Cerebellar cortex (tissue), 1 donor: Measurements from ENCODE around the gene OSTM1.

ENCODE experiments used
- DNase-seq: peaks from one replicate; pipeline ENCODE4 v3.0.0-alpha.2; 2015; ENCODE audit warnings: low spot score

Gene OSTM1

GRCh38 chr6:108074359-108075144, at the start of gene OSTM1:
OSTM1 (minus strand) TSS chr6:108074741; CDS start chr6:108074651, 90 bp downstream.
- peak; percentile 80 for DNase-seq

GRCh38 chr6:108123946-108124345, 49.4 kb upstream of the OSTM1 start:
- DNase-seq: no peak

- DNase-seq: no peak
Observed at GRCh38 chr6:108123481-108123929, 49.0 kb upstream of the OSTM1 start.

- DNase-seq: no peak
Observed at GRCh38 chr6:108121612-108122011, 47.1 kb upstream of the OSTM1 start.

- no peak for DNase-seq
Observed at GRCh38 chr6:108120311-108120710, 45.8 kb upstream of the OSTM1 start.

GRCh38 chr6:108119769-108120141, 45.2 kb upstream of the OSTM1 start:
- no peak for DNase-seq

GRCh38 chr6:108118810-108119768, 44.5 kb upstream of the OSTM1 start:
- no peak for DNase-seq

- no peak for DNase-seq
Observed at GRCh38 chr6:108118359-108118724, 43.8 kb upstream of the OSTM1 start.

- DNase-seq: no peak
Observed at GRCh38 chr6:108117427-108118358, 43.2 kb upstream of the OSTM1 start.

GRCh38 chr6:108116546-108117426, 42.2 kb upstream of the OSTM1 start:
- no peak for DNase-seq

GRCh38 chr6:108115598-108116058, 41.1 kb upstream of the OSTM1 start:
- peak; percentile 45 for DNase-seq

- no peak for DNase-seq
Observed at GRCh38 chr6:108114841-108115597, 40.5 kb upstream of the OSTM1 start.

- DNase-seq: peak; percentile 59
Observed at GRCh38 chr6:108113557-108114519, 39.3 kb upstream of the OSTM1 start.

- DNase-seq: no peak
Observed at GRCh38 chr6:108108374-108108773, 33.8 kb upstream of the OSTM1 start.

GRCh38 chr6:108107102-108107501, 32.6 kb upstream of the OSTM1 start:
- DNase-seq: no peak

- DNase-seq: no peak
Observed at GRCh38 chr6:108106694-108107093, 32.2 kb upstream of the OSTM1 start.

GRCh38 chr6:108106261-108106660, 31.7 kb upstream of the OSTM1 start:
- no peak for DNase-seq

- no peak for DNase-seq
Observed at GRCh38 chr6:108105571-108105970, 31.0 kb upstream of the OSTM1 start.

- no peak for DNase-seq
Observed at GRCh38 chr6:108102965-108103364, 28.4 kb upstream of the OSTM1 start.
